Muscle layer of duodenum (tissue), 2 donors: ENCODE results near the gene PDE2A.

Source experiments
- H3K27ac ChIP-seq: one replicate; pipeline ENCODE4 v1.7.0; 2013; ENCODE audit warnings: mild to moderate bottlenecking, low read length
- H3K27me3 ChIP-seq: one replicate; pipeline ENCODE4 v1.7.0; 2013; ENCODE audit warnings: low read depth, mild to moderate bottlenecking, control low read depth, low read length
- H3K36me3 ChIP-seq, 2 donors: one replicate each; pipeline ENCODE4 v1.7.0; 2013; ENCODE audit warnings: low read length in 2 of 2, control low read depth in 1 of 2, mild to moderate bottlenecking in 1 of 2; ENCODE audit not compliant: insufficient read depth in 2 of 2, control insufficient read depth in 1 of 2
- H3K4me1 ChIP-seq, 2 donors: one replicate each; pipeline ENCODE4 v1.7.0; 2013; ENCODE audit warnings: low read length in 2 of 2, mild to moderate bottlenecking in 2 of 2, control low read depth in 1 of 2, moderate library complexity in 1 of 2; ENCODE audit not compliant: insufficient read depth in 2 of 2, control insufficient read depth in 1 of 2
- H3K4me3 ChIP-seq, 2 donors: one replicate each; pipeline ENCODE4 v1.7.0; 2013; ENCODE audit warnings: low read length in 2 of 2, low read depth in 1 of 2, mild to moderate bottlenecking in 1 of 2
- H3K9me3 ChIP-seq, 2 donors: one replicate each; pipeline ENCODE4 v1.7.0; 2013; ENCODE audit warnings: low read length in 2 of 2, control low read depth in 1 of 2, mild to moderate bottlenecking in 1 of 2; ENCODE audit not compliant: control insufficient read depth in 1 of 2
- donor health status: healthy.

PDE2A gene

GRCh38 chr11:72682238-72682857 is 8.1 kb upstream of the PDE2A start:
- no peaks in the 10 kb centered on the region for H3K9me3 ChIP-seq
- peaks cover 11% of the 10 kb centered on the region for H3K27me3 ChIP-seq
- no peak overlapping the region for H3K27ac ChIP-seq
- H3K36me3 ChIP-seq = peaks cover 14 to 20% of the 10 kb centered on the region in 2 donors
- H3K4me1 ChIP-seq = peaks cover 0 to 26% of the 10 kb centered on the region in 2 donors
- no peak overlapping the region for H3K4me3 ChIP-seq

- Histone ChIP-seq H3K36me3 (peaks cover 7 to 14% of the 10 kb centered on the region in 2 donors), H3K27ac (no peak overlapping the region), H3K27me3 (peaks cover 13% of the 10 kb centered on the region), H3K4me1 (peaks cover 0 to 26% of the 10 kb centered on the region in 2 donors), H3K4me3 (no peak overlapping the region), H3K9me3 (no peaks in the 10 kb centered on the region)
Observed at GRCh38 chr11:72681226-72682153, 7.3 kb upstream of the PDE2A start.

- H3K36me3 ChIP-seq = peaks cover 7 to 8% of the 10 kb centered on the region in 2 donors
- H3K4me3 ChIP-seq = no peak overlapping the region
- peaks cover 0 to 25% of the 10 kb centered on the region in 2 donors for H3K4me1 ChIP-seq
- no peak overlapping the region for H3K27ac ChIP-seq
- H3K9me3 ChIP-seq = no peaks in the 10 kb centered on the region
- H3K27me3 ChIP-seq = peaks cover 15% of the 10 kb centered on the region
Observed at GRCh38 chr11:72680624-72681158, 6.5 kb upstream of the PDE2A start.

- Histone ChIP-seq H3K27ac (no peak overlapping the region), H3K4me1 (peaks cover 0 to 17% of the 10 kb centered on the region in 2 donors), H3K9me3 (no peaks in the 10 kb centered on the region), H3K27me3 (peaks cover 24% of the 10 kb centered on the region), H3K4me3 (no peak overlapping the region), H3K36me3 (peaks cover 0 to 7% of the 10 kb centered on the region in 2 donors)
Observed at GRCh38 chr11:72679869-72680268, 5.6 kb upstream of the PDE2A start.

GRCh38 chr11:72678524-72678923 is 4.3 kb upstream of the PDE2A start:
- Histone ChIP-seq H3K4me3 (no peak overlapping the region), H3K9me3 (no peaks in the 10 kb centered on the region), H3K4me1 (peaks cover 0 to 9% of the 10 kb centered on the region in 2 donors), H3K27me3 (peaks cover 36% of the 10 kb centered on the region), H3K27ac (no peak overlapping the region), H3K36me3 (peaks cover 0 to 5% of the 10 kb centered on the region in 2 donors)

- Histone ChIP-seq H3K4me3 (no peak overlapping the region), H3K36me3 (no peaks in the 10 kb centered on the region), H3K27me3 (peaks cover 50% of the 10 kb centered on the region), H3K9me3 (no peaks in the 10 kb centered on the region), H3K27ac (no peak overlapping the region), H3K4me1 (peaks cover 0 to 9% of the 10 kb centered on the region in 2 donors)
Observed at GRCh38 chr11:72676861-72677341, 2.7 kb upstream of the PDE2A start.

- H3K4me3 ChIP-seq = no peak overlapping the region
- no peaks in the 10 kb centered on the region for H3K9me3 ChIP-seq
- H3K27me3 ChIP-seq = peaks cover 47% of the 10 kb centered on the region
- no peaks in the 10 kb centered on the region for H3K36me3 ChIP-seq
- H3K27ac ChIP-seq = no peak overlapping the region
- H3K4me1 ChIP-seq = no peaks in the 10 kb centered on the region
Observed at GRCh38 chr11:72675221-72675620, 999 bp upstream of the PDE2A start.

GRCh38 chr11:72673284-72673942 is 809 bp downstream of the PDE2A start:
- Histone ChIP-seq H3K4me3 (no peak overlapping the region), H3K36me3 (no peaks in the 10 kb centered on the region), H3K9me3 (no peaks in the 10 kb centered on the region), H3K4me1 (no peaks in the 10 kb centered on the region), H3K27ac (no peak overlapping the region), H3K27me3 (peaks cover 41% of the 10 kb centered on the region)

- H3K27ac ChIP-seq = no peak overlapping the region
- H3K9me3 ChIP-seq = peaks cover under 1% of the 10 kb centered on the region in 2 donors
- no peaks in the 10 kb centered on the region for H3K36me3 ChIP-seq
- no peaks in the 10 kb centered on the region for H3K4me1 ChIP-seq
- peaks cover 41% of the 10 kb centered on the region for H3K27me3 ChIP-seq
- H3K4me3 ChIP-seq = no peak overlapping the region
Observed at GRCh38 chr11:72672597-72673238, 1.5 kb downstream of the PDE2A start.

GRCh38 chr11:72671152-72672099 is 2.8 kb downstream of the PDE2A start:
- H3K27ac ChIP-seq = no peak overlapping the region
- no peaks in the 10 kb centered on the region for H3K4me1 ChIP-seq
- H3K27me3 ChIP-seq = peaks cover 37% of the 10 kb centered on the region
- no peak overlapping the region for H3K4me3 ChIP-seq
- no peaks in the 10 kb centered on the region for H3K36me3 ChIP-seq
- peaks cover 6% of the 10 kb centered on the region in 2 donors for H3K9me3 ChIP-seq
